IPS-11a (cell line): Measurements from ENCODE around the gene PRPH.
A peak's percentile ranks its signal among the peaks of the same experiment; 100 is the strongest.
"Not testable (repeated sequence)": the region's sequence is repeated elsewhere in the genome, so short reads cannot be mapped to it uniquely, and the experiment has no call there.

ENCODE experiments used
- H3K4me3 ChIP-seq: one replicate; pipeline ENCODE4 v1.5.1; 2013; ENCODE audit warnings: low read depth, low read length, control low read depth

The PRPH gene

DNA sequence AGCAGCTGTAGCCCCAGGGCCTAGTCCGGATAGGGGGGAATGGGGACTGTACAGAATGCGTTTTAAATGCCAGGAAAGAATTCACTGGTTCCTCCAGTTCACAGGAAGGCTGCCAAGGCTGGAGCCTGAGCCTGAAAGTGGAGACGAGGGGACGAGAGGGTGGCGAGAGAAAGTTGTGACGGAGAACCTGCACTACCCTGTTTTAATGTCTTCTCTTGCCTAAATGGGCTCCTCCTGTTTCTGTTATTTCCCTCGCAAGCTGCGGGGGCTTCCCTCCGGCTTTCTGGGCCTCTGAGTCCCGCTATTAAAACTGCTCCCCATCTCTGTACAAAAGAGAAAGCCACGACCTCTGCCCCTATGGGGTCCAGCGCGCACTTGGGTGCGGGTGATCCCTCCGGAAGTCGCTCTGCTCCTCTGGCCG is 37.5 kb downstream of the PRPH start:
- H3K4me3 ChIP-seq, result no peak overlapping the region

GRCh38 chr12:49332891-49333371 is 38.0 kb downstream of the PRPH start:
- H3K4me3 ChIP-seq, result peak overlapping the region; percentile 24

- H3K4me3 ChIP-seq, result not testable (repeated sequence)
Observed at GRCh38 chr12:49333778-49334177, 38.8 kb downstream of the PRPH start.

DNA sequence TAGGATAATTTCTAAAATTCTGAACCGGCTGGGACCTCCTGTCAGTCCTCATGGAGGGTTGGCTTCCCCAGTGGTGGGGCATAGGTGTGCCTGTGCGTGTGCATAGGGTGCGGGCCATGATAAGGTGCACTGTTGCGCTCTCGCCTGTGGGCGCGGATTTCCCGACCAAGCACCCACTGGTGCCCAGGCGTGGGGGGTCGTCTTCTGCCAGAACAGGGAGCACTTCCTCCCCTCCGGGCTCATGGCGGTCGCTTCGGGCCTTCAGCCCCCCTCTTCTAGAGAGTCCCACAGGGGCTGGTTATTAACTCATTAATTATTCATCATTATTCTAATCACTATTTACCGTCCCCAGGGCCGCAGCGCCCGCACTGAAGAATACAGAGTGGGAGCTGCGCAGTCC is 39.3 kb downstream of the PRPH start:
- H3K4me3 ChIP-seq, result no peak overlapping the region

- no peak overlapping the region for H3K4me3 ChIP-seq
Observed at GRCh38 chr12:49334681-49335080, 39.7 kb downstream of the PRPH start.

DNA sequence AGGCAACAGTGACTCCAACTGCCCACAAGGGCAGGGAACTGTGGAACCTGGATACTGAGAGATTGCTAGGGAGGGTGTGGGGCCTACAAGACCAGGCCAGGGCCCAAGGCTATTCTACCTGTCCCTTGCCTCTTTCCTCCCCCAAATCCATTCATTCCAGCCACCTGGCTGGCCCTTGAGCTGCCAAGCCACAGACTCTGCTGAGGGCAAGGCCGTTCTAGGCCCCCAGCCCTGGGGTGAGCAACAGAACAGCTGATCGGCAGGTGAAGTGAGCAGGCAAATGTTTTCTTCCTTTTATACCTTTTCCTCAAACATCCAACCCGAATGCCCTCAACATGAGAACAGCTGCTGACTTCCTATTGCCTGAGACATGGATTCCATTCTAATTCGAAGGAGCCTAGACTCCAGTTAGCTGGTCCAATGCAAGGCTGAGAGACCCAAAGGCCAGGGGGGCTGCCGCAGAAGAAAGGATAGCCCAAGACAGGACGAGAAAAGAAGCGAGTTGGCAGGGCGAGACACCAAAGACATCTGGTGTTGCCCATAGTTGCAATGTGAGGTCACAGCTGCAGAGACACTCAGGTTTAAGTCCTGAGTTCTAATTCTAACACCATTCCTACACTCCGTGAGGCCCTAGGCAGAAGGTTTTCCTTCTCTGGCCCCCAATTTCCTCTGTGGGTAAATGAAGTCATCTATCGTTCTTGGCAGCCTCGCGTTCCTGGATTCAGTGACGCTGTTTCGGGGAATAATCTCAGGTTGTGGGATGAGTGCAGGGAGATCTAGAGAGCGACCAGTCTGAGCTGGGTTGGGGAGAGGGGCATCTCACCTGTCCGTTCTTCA is 40.4 kb downstream of the PRPH start:
- H3K4me3 ChIP-seq, result no peak overlapping the region

DNA sequence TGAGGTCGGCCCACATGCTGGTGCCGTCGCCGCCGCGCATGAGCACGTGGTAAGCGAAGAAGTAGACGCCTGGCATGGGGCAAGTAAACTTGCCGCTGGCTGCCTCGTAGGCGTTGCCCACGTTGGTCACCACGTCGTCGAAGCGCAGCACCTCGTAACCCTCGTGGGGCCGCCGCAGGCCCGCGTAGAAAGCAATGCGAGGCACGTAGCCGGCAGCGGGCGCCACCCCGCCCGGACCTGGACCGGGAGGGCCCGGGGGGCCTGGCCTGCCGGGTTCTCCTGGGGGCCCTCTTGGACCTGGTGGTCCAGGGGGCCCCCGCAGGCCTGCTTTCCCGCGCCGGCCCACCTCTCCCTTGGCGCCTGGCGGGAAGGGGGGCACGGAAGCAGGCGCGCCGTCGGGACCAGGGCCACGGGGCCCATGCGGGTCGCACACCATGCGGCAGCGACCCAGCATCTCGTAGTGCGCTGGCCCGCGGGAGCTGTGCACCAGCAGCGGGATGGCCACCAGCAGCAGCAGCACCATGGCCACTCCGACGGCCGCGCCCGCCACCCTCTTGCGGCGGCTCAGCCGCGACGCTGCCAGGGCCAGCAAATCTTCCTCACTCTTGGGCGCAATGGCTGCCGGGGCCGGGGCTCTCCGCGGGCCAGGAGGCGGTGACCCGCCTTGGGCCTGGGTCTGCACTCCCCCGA is 41.2 kb downstream of the PRPH start:
- no peak overlapping the region for H3K4me3 ChIP-seq

GRCh38 chr12:49336645-49337584 is 42.0 kb downstream of the PRPH start, which contains the start of gene C1QL4:
C1QL4 (minus strand) TSS chr12:49337188; CDS start chr12:49336477, 711 bp downstream.
- H3K4me3 ChIP-seq, result peak within 1 kb of the TSS; percentile 0

GRCh38 chr12:49338830-49339463 is 44.0 kb downstream of the PRPH start:
- no peak overlapping the region for H3K4me3 ChIP-seq

DNA sequence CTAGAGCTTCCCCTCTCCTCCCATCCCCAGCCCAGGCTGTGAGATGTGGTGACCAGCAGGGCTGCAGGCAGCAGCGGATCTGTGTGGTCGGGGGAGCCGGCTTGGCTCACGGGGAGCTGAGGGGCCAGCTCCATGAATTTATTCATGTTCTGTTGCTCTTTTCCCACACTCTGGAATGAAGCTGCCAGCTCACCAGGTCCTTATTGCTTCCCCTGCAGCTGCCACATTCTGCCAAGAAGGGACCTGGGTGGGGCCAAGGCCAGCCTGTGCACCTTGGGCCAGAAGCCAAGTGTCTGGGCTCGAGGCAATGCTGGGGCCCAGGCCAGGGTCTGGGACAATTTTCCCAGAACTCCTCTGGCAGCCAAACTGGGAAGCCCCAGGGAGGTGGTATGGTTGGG is 44.5 kb downstream of the PRPH start:
- no peak overlapping the region for H3K4me3 ChIP-seq

DNA sequence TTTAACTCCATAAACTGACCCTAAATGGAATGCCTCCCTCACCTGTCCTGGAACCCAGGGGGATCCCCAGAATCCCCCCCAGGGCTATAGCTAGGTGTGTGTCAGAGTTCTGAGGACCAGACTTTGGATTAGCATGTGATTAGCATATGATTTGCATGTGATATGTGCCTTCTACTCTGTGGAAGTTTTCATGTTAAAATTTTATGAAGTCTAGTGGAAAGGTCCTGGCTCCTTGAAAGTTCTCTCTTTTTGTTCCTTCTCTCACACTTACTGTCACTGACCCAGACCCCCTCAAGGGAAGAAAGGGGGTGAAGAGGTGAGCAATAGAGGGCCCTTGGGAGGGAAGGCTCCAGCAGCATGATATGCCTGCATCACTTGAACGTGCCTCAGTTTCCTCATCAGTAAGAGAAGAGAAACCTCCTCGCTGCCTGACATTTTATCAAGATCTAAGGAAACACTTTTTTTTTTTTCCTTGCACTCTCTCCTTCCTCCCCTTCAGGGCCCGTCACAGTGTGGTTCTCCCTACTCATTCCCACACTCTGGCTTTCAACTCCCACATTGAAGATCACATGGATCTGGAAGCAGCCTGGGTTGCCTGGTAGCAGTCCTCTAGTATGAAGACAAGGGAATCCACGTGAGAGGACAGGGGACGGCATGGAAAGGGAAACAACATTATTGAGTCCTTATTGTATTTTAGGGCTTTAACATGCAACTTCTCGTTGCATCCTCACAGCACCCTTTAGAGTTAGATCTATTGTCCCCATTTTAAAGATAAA is 45.3 kb downstream of the PRPH start:
- H3K4me3 ChIP-seq, result no peak overlapping the region

DNA sequence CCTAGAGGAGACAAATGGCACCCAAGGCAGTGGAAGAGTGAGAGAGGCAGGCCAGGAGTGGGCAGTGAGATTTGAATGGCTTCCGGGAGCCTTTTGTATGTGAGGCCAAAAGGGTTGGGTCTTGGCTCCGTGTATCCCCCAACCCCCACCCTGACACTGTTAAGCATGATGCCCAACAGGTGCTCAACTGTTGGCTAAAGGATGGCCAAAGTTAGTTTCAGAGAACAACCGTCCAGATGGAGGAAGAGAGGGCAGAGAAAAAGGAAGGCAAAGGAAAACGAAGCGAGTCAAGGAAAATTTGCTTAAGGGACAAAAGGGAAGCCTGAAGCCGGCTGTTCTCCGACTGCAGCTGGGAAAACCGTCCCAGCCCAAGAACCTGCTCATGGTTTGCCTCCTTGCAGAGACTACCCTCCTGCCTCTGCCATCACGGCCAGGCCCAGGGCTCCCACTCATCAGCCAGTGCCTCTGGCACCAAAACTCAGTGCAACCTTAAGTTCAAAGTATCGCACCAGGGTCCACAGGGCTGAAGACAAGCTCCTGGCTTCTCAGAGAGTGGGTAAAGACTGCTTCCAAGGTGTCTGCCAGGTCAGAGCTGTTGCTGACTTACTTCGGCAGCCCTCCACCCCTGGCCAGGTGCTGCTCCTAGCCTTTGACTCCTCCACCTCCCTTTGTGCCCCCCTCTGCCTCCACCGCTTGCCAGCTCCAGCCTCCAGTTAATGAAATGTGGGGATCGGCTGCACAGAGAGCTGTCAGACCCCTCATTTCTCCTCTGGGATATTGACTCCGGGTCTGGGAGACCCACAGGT is 46.2 kb downstream of the PRPH start:
- no peak overlapping the region for H3K4me3 ChIP-seq

DNA sequence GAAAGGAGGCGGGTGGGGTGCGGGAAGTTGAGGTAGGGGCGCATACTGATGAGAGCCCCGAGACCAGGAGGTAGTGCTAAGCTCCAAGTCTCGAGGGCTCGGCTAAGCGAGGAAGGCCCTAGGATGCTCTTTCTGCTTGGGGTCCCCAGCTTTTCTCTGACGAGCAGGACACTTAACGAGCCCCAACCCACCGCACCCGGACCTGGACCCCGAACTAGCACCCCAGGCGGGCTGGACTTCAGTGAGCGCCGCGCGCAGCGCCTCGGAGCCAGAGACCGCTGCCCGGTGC is 46.8 kb downstream of the PRPH start:
- peak overlapping the region; percentile 54 for H3K4me3 ChIP-seq

- peak overlapping the region; percentile 54 for H3K4me3 ChIP-seq
Observed at GRCh38 chr12:49342066-49342913, 47.3 kb downstream of the PRPH start.

DNA sequence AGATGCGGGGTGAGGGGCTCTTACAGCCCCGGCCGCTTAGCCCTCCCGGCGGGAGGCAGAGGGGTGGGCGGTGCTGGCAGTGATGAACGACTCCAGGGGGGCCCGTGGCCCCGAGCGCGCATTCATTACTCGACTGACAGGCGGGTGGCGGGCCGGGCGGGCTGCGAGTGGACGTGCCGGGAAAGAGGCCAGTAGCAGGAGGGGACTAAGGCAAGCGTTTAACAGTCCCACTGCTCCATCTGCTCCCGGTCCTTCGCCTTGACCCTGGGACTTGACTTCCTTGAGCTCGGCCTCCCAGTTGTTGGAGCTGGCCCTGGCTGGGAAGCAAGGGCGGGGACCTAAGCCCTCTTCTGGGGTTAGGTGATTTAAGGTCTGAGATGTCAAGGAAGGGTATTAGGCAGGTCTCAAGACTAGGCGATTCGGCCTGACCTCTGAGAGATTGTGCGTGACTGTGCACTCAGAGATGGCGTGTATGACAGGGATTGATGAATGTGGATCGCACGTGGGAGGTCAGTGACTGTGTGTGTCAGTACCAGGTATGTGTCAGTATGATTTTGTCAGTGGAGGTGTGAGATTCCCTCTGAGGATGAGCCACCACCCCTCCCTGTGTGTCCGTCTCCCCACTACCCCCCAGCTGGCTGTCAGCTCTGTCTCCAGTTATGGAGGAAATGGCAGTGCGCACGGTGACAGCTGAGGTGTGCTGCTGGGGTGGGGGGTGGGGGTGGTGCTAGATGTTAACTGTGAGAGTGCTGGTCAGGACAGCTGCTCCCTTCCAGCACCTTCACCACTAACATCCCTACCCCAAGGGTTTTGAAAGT is 48.2 kb downstream of the PRPH start:
- peak overlapping the region; percentile 2 for H3K4me3 ChIP-seq

- no peak overlapping the region for H3K4me3 ChIP-seq
Observed at GRCh38 chr12:49344486-49345050, 49.6 kb downstream of the PRPH start.
